LNCAP (cell line): ENCODE results near the gene UPF2.

Experiments used
- CTCF ChIP-seq: fragments of 450-650 bp; IDR thresholded peaks from 2 replicates; pipeline ENCODE4 v1.5.1; 2017; ENCODE audit warnings: mild to moderate bottlenecking

UPF2 gene

GRCh38 chr10:12073526-12073925, 30.9 kb upstream of the UPF2 start:
- no peak for TF ChIP-seq CTCF

GRCh38 chr10:12068449-12069269, 26.1 kb upstream of the UPF2 start, which contains the start of gene DHTKD1:
TSS of gene DHTKD1 (plus strand) at chr10:12068954. CDS start at chr10:12069034, 80 bp downstream.
- TF ChIP-seq CTCF, result no peak

- TF ChIP-seq CTCF, result no peak
Observed at GRCh38 chr10:12067336-12067735, 24.7 kb upstream of the UPF2 start.

- no peak for TF ChIP-seq CTCF
Observed at GRCh38 chr10:12063483-12063818, 20.8 kb upstream of the UPF2 start.

- TF ChIP-seq CTCF, result no peak
Observed at GRCh38 chr10:12062754-12063482, 20.3 kb upstream of the UPF2 start.

- no peak for TF ChIP-seq CTCF
Observed at GRCh38 chr10:12061124-12061523, 18.5 kb upstream of the UPF2 start.

- no peak for TF ChIP-seq CTCF
Observed at GRCh38 chr10:12056748-12057147, 14.1 kb upstream of the UPF2 start.
